Gastrocnemius medialis (tissue), 4 donors: ENCODE measurements around the gene KATNBL1.

Experiments used
- CTCF ChIP-seq, 5 experiments: fragments of 450-650 bp in 3 of 5; fragments of 200-600 bp in 2 of 5; sonication (generic) in 2 of 5; IDR thresholded peaks in 4 of 5; conservative IDR thresholded peaks in 1 of 5; 1 replicate in 4 of 5; 2 replicates in 1 of 5; pipeline ENCODE4 v1.5.1; 2016 to 2019; ENCODE audit warnings: antibody characterized with exemption in 5 of 5, mild to moderate bottlenecking in 3 of 5, moderate library complexity in 3 of 5
- POLR2A ChIP-seq, 2 donors: fragments of 450-650 bp; IDR thresholded peaks; one replicate each; pipeline ENCODE4 v1.6.1; 2017; ENCODE audit warnings: antibody characterized with exemption in 2 of 2, mild to moderate bottlenecking in 2 of 2, moderate library complexity in 2 of 2

- no peak for TF ChIP-seq CTCF (IDR thresholded peaks at IDR 0.05 in 4 of 5, conservative IDR thresholded peaks at IDR 0.05 in 1 of 5)
- TF ChIP-seq POLR2A (IDR thresholded peaks at IDR 0.05) = no peak
Measured at GRCh38 chr15:34125945-34126344, 84.0 kb downstream of the KATNBL1 start.
